Left forelimb (tissue), 1 donor: ENCODE measurements around the gene STAT6.

Experiments
- DNase-seq: peaks from one replicate; pipeline ENCODE4 v3.0.0-alpha.2; 2018; ENCODE audit warnings: low spot score

Gene STAT6

DNA sequence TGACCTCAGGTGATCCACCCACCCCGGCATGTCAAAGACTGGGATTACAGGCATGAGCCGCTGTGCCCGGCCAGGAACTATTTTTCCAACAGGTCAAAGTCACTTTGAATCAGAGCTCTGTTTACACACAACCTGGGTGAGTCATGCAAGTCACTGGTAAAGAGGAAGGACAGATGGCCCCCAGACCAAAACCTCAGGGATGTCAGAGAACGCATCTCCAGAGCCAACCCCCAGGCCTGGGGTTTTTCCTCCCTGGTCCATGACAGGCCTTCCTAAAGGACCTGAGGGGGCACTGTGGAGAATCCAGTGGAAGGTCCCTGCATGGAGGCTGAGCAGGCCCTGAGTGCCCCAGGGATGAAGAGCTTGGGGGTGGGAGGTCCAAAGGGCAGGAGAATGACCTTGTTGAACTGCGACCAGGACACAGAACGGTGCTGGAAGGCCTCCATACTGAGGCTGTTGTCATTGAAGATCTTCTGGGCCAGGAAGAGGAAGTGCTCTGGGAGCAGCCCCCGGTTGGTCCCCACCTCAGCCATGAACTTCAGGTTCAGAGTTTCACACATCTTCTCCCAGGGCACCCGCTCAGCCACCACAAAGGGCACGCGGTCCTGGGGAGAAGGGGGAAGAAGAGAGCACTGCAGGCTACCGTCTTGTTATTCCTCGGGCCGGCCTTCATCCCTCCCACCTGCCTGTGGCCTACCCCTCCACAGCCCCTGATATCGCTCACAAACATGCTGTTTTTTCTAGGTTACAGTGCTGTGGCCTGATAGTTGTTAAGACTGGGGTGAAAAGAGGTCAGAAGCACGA lies 9.1 kb downstream of the STAT6 start:
- DNase-seq: no peak

DNA sequence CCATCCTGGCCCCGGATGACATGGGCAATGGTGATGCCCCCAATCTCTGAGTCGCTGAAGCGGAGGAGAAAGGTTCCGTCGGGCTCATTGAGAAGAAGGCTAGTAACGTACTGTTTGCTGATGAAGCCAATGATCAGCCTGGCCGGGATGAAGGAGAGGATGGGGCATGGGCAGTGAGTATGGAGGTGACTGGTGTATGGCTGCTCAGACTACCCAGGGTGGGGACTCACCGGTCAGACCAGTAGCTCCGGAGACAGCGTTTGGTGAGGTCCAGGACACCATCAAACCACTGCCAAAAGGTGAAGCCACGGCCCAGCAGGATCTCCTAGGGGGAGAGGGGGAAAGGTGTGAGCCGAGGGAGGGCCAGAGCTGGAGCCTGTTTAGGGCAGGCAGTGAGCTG lies 11.4 kb downstream of the STAT6 start:
- no peak for DNase-seq

DNA sequence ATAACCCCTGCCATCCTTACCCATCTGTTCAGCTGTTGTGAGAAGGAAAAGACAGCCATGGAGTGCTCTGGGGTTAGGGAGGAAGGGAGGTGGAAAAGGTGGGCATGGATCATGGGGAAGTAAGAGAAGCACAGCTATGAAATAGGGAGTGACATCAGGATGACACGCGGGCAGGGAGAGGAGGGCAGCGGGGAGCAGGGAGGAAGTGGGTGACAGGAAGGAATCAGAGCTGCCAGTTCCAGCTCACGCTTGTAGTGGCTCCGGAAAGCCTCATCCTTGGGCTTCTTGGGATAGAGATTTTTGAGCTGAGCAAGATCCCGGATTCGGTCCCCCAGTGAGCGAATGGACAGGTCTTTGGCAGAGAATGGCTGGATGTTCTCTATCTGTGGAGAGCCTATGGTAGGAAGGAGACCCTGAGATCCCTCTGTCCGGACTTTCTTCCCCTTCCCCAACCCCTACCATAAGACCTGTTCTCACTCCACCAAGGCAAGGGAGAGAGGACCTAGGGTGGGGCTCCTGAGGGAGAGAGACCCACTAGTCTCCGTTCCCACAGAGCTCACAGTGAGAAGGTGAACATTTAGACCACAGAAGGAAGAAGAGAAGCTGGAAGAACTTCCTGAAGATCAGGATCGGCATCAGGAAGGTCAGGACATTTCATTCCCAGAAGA lies 12.0 kb downstream of the STAT6 start:
- DNase-seq: no peak

DNA sequence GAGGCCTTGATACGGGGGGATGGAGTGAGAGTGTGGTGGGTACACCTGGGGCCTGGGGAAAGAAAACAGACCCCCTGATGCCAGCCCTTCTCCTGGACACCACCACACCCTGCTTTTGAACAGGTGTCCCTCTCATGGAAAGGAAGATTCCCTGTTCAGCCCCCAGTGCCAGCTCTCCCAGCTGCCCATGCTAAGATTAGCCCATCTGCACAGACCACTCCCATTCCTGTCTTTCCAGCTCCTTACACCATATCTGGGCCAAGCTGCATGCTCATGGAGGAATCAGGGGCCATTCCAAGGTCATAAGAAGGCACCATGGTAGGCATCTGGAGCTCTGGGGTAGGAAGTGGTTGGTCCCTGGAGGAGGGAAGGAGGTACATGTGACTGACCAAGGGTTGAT lies 12.6 kb downstream of the STAT6 start:
- DNase-seq: no peak

DNA sequence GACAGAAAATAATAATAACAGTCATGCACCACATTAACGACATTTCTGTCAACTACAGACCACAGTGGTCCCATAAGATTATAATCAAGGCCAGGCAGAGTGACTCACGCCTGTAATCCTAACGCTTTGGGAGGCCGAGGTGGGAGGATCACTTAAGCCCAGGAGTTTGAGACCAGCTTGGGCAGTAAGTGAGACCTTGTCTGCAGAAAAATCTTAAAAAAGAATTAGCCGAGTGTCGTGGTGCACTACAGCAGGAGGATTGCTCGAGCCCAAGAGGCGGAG lies 13.7 kb downstream of the STAT6 start:
- DNase-seq: no peak

DNA sequence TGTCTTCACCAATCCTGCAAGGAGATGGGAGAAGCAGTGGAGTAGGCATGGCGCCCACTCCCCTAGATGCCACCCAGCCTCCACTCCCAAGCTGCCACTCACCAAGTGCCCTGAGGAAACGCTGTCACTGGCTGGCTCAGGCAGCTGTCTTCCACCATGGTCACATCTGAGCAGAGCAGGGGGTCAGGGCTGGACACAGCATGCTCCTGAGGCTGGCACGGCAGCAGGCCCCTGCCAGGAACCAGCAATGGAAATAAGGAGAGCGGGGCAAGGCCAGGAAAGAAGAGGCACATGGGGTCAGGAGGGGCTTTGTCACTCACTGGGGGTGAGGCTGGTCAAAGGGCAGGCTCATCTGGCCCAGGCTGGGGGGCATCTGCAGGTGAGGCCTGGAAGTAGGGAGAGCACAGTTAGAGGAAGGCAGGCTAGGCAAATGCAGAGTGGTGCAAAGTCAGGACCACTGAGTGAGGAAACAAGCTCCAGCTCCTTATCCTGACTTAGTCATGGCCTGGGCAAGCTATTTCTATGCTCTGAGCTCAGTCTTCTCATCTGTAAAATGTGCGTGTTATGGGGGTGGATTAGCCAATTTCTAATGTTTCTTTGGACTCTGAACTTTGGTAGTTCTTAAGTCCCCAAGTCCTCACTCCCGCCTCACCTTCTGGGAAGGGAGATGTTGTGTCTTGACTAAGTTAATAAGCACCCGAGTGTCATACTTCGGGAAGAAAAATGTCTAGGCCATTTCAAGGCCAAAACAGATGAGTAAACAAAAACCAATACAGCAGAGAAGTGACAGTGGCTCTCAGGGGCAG lies 14.2 kb downstream of the STAT6 start:
- DNase-seq: no peak

DNA sequence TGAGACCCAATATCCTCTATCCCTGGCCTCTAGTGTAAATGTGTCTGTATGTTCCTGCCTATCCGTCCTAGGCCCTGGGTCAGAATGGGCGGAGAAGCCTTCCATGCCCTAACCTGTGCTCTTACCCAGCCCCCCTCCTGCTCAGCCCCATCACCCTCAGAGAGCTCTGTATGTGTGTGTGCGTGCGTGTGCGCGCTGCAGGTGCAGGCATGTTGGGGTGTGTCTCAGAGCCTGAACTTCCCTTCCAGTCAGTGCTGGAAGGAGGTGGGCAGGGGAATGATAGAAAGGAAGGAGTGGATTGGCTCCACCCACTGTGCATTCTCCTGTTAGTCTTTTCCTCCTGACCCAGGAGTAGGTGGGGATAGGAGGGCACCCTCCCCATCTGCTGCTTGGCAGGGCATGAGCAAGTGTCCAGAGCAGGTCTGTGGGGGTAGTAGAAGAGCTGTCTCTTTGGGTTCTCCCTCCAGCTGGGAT lies 15.0 kb downstream of the STAT6 start:
- DNase-seq: no peak

DNA sequence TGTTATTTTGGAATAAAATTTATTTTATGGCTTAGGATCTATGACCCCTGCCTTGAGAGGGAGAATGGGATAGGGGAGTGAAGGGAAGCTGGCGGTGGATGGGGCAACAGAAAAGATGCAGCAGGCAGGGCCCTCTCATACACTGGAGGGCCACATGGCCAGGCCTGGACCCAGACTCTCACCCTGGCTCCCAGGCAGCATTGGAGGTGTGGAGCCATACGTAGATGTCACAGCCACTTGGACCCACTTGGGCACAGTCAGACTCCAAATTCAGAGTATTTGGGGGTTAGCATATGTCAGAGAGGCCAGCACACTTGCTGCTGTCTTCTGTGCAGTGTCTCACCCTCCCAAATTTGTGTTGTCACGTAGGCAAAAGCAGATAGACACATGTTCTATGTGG lies 15.7 kb downstream of the STAT6 start:
- DNase-seq: no peak

DNA sequence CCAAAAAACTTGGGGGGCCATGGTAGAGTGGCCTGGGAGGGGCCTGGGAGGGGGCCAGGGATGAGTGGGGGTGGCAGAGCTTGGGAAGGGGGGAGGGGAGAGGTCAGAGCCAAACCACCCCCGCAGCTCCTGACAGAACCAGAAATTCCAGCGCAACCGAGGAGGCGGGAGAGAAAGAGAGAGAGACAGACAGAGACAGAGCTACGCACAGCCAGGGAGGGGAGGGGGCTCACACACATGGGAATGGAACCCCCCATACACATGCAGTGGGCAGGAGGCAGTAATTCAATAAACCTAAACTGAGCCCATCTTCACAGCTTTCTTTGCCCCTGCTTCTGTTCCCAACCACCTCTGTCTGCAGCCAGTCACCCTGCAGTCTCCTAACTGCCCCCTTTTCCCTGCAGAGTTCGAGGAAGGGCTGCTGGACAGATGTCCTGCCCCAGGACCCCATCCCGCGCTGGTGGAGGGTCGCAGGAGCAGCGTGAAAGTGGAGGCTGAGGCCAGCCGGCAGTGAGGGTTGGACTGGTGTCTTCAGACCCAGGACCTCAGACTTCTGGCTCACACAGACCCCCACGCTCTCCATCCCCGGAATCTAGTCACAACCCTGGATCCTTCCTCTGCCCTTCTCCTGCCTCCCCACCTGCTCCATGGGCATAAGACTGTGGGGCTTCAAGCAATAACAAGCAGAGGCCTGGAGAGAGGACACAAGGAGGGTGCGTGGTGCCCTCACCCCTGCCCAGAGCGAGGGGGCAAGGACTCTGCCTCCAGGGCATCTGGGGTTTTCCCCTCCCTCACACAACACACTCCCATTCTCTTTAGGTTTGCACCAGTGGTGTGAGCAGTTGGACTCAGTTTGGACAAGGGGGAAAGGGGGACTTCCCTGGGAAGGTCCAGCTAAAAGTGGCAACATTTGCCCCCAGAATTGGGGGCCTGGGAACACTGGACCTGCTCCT lies 16.7 kb downstream of the STAT6 start:
- no peak for DNase-seq

DNA sequence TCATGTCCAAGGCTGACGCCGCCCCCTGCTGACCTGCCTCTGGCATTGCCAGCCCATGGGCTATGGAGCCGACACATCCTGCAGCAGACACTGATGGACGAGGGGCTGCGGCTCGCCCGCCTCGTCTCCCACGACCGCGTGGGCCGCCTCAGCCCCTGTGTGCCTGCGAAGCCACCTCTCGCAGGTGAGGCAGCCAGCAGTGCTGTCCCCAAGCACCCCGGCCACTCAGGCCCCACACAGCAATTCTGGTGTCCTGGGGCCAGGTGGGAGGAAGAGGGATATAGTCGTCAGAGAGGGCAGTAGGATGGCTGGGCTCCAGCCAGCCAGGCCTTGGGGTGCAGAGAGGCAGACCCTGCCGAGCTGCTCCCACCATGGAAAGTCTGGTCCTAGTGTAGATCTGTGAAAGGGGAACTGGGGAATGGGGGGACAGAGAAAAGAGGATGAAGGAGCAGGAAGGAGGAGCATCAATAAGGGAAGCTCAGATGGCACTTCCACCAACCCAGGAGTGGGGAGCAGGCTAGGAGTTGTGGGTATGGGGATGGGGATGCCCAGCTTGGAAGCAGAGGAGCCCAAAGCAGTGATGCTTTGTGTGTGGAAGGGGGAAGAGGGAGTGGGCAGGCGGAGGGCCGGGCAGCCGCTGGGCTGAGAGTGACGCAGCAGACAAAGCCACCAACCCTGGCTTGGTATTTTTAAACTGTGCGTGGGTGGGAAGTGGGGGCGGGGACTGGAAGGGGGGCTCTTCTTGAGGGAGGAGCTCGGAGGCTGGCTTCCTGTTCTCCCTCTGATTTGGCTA lies 17.6 kb downstream of the STAT6 start:
- DNase-seq: no peak

DNA sequence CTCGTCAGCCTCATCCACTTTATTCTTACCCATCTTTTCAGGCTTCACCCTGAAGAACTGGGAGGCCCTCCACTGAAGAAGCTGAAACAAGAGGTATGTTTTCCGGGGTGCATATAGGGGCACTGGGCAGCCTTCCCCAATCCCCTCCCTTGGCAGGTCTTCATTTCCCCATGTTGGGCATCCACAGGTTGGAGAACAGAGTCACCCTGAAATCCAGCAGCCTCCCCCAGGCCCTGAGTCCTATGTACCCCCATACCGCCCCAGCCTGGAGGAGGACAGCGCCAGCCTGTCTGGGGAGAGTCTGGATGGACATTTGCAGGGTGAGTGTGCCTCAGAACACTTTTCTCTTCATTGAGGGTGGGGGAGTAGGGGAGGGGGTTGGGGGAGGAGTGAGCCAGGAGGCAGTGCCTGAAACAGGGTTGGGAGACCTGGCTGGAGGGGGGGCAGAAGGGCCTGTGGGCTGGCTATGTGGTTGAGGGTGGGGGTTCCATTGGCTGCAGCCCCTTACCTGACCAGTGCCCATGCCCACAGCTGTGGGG lies 18.2 kb downstream of the STAT6 start:
- DNase-seq: peak; percentile 65

DNA sequence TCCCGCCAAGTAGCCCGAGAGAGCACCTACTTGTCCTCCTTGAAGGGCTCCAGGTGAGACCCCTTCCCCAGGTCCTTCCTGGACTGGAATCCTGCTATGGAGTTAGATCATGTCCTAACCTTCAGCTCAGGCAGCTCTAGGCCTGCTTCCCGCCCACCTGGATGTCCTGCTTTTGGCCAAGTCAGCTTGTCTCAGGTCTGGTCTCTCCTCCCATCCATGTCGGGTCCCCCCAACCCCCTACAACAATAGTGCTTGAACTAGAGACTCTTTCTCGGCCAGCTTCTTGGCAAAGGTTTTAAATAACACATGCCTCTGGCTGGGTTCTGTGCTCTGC lies 18.7 kb downstream of the STAT6 start:
- no peak for DNase-seq

DNA sequence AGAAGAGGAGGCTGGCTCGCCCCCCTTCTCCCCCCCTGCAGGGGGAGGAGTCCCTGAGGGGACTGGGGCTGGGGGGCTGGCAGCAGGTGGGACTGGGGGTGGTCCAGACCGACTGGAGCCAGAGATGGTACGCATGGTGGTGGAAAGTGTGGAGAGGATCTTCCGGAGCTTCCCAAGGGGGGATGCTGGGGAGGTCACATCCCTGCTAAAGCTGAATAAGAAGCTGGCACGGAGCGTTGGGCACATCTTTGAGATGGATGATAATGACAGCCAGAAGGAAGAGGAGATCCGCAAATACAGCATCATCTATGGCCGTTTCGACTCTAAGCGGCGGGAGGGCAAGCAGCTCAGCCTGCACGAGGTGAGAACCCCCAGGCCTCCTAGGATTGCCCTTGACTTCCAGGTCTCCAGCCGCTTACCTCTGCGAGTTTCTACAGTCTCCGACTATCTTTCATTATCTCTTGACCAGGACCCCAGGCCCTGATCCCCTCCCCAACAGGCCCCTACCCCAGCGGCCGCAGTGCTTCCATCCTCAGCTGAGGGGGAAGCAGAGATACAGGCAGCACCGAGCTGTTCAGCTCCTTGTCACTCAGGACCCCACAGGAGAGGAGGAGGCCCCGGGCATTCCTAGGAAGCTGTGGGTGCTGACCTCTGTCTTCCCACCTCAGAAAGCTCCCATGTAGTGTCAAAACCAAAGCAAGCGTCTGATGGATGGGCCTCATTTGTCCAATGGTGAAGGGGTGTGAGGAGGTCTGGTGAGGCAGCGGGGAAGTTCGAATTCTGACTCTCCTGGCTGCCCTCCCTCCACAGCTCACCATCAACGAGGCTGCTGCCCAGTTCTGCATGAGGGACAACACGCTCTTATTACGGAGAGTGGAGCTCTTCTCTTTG lies 19.3 kb downstream of the STAT6 start:
- peak; percentile 62 for DNase-seq

DNA sequence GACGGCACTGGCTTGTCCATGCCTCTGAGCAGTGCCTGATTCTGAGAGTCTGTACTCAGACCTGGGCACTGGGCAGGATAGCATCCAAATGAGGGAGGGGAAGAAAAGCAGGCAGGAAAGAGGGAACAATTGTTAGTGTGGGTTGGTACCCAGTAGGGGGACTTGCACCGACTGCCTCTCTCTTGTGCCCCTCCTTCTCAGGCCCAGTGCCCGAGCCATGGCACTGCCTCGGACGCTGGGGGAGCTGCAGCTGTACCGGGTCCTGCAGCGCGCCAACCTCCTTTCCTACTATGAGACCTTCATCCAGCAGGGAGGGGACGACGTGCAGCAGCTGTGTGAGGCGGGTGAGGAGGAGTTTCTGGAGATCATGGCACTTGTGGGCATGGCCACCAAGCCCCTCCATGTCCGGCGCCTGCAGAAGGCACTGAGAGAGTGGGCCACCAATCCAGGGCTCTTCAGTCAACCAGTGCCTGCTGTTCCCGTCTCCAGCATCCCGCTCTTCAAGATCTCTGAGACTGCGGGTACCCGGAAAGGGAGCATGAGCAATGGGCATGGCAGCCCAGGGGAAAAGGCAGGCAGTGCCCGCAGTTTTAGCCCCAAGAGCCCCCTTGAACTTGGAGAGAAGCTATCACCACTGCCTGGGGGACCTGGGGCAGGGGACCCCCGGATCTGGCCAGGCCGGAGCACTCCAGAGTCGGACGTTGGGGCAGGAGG lies 20.1 kb downstream of the STAT6 start:
- peak; percentile 62 for DNase-seq

DNA sequence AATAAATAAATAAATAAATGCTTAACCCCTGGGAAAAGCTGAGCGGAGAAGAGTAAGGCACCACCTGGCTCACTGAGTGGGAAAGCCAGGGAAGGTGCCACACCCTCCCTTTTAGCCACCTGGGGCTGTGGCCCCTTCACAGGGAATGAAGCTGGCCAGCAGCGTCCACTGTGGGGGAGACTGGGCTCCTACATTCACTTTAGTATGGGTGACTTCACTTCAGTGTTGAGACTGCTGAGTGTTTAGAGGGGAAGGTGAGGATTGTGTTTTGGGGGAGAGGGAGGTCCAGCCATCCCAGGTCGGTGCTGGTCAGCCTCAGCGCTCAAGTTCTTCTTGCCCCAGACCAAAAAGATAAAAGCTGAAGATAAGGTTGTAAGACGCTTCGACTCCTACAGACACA lies 20.7 kb downstream of the STAT6 start:
- peak; percentile 56 for DNase-seq

DNA sequence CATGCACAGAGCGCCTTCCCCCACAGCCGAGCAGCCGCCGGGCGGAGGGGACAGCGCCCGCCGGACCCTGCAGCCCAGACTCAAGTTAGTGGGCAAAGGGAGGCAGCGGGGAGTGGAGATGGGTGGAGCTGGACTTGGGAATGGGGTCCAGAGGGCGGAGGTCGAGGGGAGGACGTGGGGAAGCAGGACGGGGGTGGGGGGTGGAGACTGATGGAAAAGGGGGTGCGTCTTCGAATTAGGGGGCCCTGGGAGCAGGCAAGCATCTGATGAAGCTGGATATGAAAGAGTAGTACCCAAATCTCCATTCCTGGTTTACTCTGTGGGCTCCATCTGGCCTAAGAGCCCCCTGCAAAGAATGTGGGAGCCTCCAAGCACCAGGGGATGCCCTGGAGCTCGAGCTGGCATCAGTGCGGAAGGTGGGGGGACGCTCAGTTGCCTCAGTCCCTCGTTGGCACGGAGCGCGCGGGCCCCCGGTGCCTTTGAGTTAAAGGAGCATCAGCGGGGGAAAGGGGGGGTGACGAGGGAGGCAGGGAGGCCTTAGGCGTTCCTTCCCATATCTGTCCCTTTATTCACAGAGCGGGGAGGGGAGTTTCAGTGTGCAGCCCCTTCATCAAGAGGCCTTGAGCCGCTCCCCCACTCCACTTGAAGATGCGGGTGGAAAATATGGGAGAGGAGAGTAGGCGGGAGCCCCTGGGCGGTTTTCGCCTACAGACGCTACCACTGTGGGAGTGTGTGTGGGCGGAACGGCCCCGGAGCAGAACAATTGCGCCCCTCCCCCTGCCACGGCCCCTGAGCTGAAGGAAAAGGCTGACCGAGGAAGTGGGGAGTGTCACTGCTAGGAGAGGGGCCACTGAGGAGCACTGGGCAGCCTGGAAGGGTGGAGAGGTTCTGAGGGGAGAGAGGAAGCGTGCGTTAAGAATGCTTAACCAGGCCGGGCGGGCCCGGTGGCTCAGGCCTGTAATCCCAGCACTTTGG lies 21.6 kb downstream of the STAT6 start:
- peak; percentile 84 for DNase-seq

DNA sequence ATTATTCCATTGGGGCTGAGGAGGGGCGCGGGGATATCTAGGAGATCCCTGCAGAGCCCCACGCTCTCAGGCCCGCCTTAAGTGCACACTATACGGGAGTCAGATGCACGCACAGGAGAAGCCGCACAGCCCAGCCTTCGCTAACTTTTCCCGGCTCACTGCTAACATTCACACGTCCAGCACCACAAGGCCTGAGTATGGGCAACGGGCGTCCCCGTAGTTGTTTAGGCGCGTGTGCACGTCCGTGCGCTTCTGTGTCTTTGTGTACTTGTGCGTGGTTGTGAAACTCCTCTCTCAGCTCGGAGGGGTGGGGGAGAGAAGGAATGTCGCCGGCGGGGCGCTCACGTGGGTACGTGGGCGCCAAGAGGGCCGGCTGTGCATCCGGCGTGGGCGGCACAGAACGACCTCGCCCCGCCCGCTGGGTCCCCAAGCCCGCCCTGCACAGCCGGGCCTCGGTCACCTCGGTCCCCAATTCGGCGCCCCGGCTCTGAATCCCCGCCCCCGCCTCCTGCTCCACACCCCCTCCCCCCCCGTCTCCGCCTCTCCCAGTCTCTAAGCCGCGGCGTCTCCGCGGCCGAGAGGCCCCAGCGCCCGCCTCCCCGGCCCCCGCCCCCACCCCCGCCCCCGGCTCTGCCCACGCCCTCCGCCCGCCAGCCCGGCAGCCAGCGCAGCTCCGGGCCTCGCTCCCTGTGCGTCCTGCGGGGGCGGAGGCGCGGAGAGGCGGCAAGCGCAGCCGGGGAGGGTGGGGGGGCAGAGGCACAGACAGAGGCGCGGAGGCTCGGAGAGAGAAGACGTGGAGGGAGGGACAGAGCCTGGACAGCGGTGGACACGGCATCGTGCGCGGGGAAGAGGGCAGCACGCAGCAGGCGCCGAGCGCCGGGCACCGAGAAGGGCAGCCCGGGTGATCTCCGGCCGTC lies 22.6 kb downstream of the STAT6 start, which contains the start of gene NAB2:
TSS of gene NAB2 (plus strand) at position 761 of the 917 bp plus-strand sequence. CDS start 158 bp downstream, outside the sequence.
- DNase-seq: peak; percentile 97
